Vagina (tissue), 2 donors: ENCODE data around the gene PLEKHM2. TPM values are rescaled to one million over a fixed set of nuclear protein-coding genes. Genes with fewer than 3 reads are reported as not detected.

Experiments used
- DNase-seq, 2 donors: peaks; one replicate each; pipeline ENCODE4 v3.0.0-alpha.2; 2017; ENCODE audit errors: extremely low spot score in 2 of 2
- H3K27ac ChIP-seq: fragments of 200-600 bp; sonication (generic); one replicate; pipeline ENCODE4 v1.5.1; 2019
- H3K27me3 ChIP-seq: fragments of 200-600 bp; sonication (generic); one replicate; pipeline ENCODE4 v1.5.1; 2019
- H3K36me3 ChIP-seq, 2 donors: fragments of 200-600 bp; sonication (generic); one replicate each; pipeline ENCODE4 v1.5.1; 2017 to 2019
- H3K4me1 ChIP-seq: fragments of 200-600 bp; sonication (generic); one replicate; pipeline ENCODE4 v1.5.1; 2019
- H3K4me3 ChIP-seq, 2 donors: fragments of 200-600 bp; sonication (generic); 1 replicate in 1 of 2; 2 replicates in 1 of 2; pipeline ENCODE4 v1.5.1; 2016 to 2019
- H3K9me3 ChIP-seq: fragments of 200-600 bp; sonication (generic); one replicate; pipeline ENCODE4 v1.5.1; 2019
- POLR2A ChIP-seq, 2 donors: fragments of 450-650 bp; IDR thresholded peaks; one replicate each; pipeline ENCODE4 v1.6.1; 2017; ENCODE audit warnings: antibody characterized with exemption in 2 of 2, mild to moderate bottlenecking in 2 of 2, moderate library complexity in 2 of 2
- POLR2AphosphoS5 ChIP-seq, 2 donors: sonication (generic); formaldehyde crosslinking; IDR thresholded peaks; one replicate each; pipeline ENCODE4 v1.9.0; 2017; ENCODE audit warnings: antibody characterized with exemption in 2 of 2, mild to moderate bottlenecking in 2 of 2, low read depth in 1 of 2; ENCODE audit not compliant: insufficient read depth in 1 of 2
- intact Hi-C: fragments of 100-400 bp; cut with DNase I; formaldehyde crosslinking; loops from one replicate; pipeline ENCODE4 v1.15.1; 2023
- total RNA-seq: library from RNA; depleted of rRNA; stranded (reverse); fragments of >200 nt; gene quantifications from one replicate; pipeline ENCODE4 v1.2.3, GENCODE V29; 2016
- TF ChIP-seq, protein P1 (sequence below), 3 experiments: fragments of 450-650 bp in 2 of 3; fragments of 200-600 bp in 1 of 3; sonication (generic) in 1 of 3; IDR thresholded peaks; one replicate each; pipeline ENCODE4 v1.5.1; 2017 to 2019; ENCODE audit warnings: antibody characterized with exemption in 3 of 3, mild to moderate bottlenecking in 2 of 3, moderate library complexity in 2 of 3

Gene PLEKHM2
- total RNA-seq, 1 donor from 2014 or later = 56.2 TPM

DNA sequence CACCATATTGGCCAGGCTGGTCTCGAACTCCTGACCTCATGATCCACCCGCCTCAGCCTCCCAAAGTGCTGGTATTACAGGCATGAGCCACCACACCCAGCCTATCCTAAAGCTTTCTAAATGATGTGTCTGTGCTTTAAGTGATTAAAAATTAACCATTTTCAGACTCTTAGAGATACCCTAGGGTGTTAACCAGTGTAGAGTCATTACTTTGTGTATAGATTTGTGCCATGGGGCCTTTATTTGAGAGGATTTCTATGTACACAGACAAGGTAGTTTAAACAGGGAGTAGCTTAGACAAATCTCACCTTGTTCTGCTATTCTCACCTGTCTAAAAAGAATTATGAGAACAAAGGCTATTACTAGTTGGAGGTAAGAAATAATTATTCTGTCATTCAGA lies 12.7 kb upstream of the PLEKHM2 start:
- H3K36me3 ChIP-seq = no peaks in the 10 kb centered on the region
- H3K27me3 ChIP-seq = no peaks in the 10 kb centered on the region
- intact Hi-C loops = no loop called here
- no peaks in the 10 kb centered on the region for H3K9me3 ChIP-seq
- DNase-seq = no peak
- no peaks in the 10 kb centered on the region for H3K4me1 ChIP-seq
- TF ChIP-seq POLR2A (IDR thresholded peaks at IDR 0.05) (no peak), POLR2AphosphoS5 (IDR thresholded peaks at IDR 0.05; ENCODE audit: insufficient read depth in 1 of 2, low read depth in 1 of 2) (no peak)
- TF ChIP-seq, protein P1, sequence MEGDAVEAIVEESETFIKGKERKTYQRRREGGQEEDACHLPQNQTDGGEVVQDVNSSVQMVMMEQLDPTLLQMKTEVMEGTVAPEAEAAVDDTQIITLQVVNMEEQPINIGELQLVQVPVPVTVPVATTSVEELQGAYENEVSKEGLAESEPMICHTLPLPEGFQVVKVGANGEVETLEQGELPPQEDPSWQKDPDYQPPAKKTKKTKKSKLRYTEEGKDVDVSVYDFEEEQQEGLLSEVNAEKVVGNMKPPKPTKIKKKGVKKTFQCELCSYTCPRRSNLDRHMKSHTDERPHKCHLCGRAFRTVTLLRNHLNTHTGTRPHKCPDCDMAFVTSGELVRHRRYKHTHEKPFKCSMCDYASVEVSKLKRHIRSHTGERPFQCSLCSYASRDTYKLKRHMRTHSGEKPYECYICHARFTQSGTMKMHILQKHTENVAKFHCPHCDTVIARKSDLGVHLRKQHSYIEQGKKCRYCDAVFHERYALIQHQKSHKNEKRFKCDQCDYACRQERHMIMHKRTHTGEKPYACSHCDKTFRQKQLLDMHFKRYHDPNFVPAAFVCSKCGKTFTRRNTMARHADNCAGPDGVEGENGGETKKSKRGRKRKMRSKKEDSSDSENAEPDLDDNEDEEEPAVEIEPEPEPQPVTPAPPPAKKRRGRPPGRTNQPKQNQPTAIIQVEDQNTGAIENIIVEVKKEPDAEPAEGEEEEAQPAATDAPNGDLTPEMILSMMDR (IDR thresholded peaks at IDR 0.05) = no peak
- H3K4me3 ChIP-seq = no peak overlapping the region
- no peak overlapping the region for H3K27ac ChIP-seq

DNA sequence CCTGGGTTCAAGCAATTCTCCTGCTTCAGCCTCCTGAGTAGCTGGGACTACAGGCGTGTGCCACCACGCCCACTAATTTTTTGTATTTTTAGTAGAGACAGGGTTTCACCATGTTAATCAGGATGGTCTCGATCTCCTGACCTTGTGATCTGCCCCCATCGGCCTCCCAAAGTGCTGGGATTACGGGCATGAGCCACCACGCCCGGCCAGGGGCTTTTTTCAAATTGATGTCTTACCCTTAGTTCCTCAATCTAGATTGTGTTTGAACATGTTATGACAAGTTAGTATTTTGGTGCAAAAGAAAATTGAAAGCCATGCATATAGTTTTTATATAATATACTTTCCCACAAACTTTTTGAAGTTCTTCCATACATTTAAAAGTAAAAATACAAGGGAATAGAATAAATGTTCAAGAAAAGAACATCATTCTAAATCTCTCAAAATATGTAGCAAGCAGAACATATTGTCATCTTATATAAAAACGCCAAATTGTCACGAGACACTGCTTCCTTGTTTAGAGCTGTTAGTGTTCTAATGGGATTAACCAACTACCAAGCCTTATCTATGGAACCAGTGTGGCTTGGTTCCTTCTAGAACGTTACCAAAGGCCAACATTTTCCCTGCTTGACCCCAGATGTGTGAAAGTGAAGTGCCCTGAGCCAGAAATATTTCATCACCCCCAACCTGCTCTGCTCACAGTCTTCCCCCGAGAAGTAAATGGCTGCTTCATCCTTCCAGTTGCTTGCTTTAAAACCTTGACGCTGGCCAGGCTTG lies 9.5 kb upstream of the PLEKHM2 start:
- Histone ChIP-seq H3K36me3 (no peaks in the 10 kb centered on the region), H3K4me1 (peaks cover under 1% of the 10 kb centered on the region), H3K27me3 (no peaks in the 10 kb centered on the region), H3K27ac (no peak overlapping the region), H3K9me3 (no peaks in the 10 kb centered on the region), H3K4me3 (no peak overlapping the region)
- intact Hi-C loops = no loop called here
- TF ChIP-seq, protein P1 (IDR thresholded peaks at IDR 0.05) = no peak
- TF ChIP-seq POLR2A (IDR thresholded peaks at IDR 0.05) = no peak
- no peak for TF ChIP-seq POLR2AphosphoS5 (IDR thresholded peaks at IDR 0.05; ENCODE audit: insufficient read depth in 1 of 2, low read depth in 1 of 2)
- no peak for DNase-seq

DNA sequence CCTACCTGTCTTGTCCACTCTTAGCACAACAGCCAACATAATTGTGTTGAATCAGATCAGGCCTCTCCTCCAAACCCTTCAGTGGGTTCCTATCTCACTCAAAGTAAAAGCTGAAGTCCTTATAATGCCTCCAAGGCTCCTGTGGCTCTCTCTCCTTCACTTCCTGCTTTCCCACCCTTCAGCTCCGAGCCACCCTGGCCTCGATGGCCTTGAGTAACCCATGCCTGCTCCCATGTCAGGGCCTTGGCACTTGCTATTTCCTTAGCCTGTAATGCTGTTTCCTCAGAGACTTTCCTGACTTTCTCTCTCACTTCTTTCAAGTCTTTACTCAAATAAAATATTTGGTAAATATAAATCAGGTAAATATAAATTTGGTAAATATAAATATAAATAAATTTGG lies 8.1 kb upstream of the PLEKHM2 start:
- Histone ChIP-seq H3K27me3 (no peaks in the 10 kb centered on the region), H3K4me1 (peaks cover 13% of the 10 kb centered on the region), H3K4me3 (no peak overlapping the region), H3K9me3 (no peaks in the 10 kb centered on the region), H3K36me3 (no peaks in the 10 kb centered on the region), H3K27ac (no peak overlapping the region)
- intact Hi-C loops = no loop called here
- TF ChIP-seq POLR2AphosphoS5 (IDR thresholded peaks at IDR 0.05; ENCODE audit: insufficient read depth in 1 of 2, low read depth in 1 of 2) (no peak), POLR2A (IDR thresholded peaks at IDR 0.05) (no peak)
- TF ChIP-seq, protein P1 (IDR thresholded peaks at IDR 0.05) = no peak
- DNase-seq = no peak

DNA sequence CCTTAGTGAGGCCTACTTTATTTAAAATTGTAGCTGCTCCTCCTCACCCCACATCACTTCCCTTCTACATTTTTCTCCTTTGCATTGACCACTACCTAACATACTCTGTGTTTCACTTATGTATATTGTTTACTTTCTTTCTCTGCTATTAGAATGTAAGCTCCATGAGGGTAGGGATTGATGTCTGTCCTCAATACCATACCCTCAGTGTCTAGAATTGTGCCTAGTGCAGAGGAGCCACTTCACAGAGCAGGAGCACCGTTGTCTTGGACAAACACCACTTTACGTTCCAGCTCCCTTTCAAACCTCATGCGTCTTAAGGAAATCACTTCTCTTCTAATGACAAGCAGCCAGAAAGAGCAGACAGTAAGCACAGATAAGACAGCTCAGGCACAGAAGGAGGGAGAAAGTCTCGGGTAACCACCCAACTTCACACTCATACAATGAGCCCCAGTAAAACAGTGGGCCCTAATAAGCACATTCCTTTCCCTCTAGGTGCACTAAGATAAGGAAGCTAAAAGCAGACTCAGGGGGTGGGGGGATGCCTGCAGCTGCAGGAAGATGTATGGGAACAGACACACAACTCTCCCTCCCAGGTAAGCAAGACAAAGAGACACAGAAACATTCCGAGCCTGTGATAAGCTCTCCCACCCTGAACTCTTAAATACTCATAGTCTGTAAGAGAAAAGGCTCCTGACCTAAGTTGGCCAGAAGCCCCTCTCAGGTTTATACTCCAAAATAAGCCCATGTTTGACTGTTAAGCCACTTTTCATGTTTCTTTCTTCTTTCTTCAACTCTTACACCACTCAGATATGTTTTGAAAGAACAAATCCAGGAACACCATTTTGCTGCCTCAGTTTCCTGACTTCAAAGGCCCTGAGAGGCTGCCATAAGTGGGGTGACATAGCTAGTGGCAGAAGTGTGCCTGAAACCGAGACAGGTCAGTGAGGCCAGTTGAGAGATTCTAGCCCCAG lies 7.1 kb upstream of the PLEKHM2 start:
- H3K36me3 ChIP-seq = no peaks in the 10 kb centered on the region
- no peaks in the 10 kb centered on the region for H3K27me3 ChIP-seq
- H3K4me1 ChIP-seq = peaks cover 22% of the 10 kb centered on the region
- no peak overlapping the region for H3K4me3 ChIP-seq
- no peak overlapping the region for H3K27ac ChIP-seq
- no peak for DNase-seq
- intact Hi-C loops = no loop called here
- TF ChIP-seq POLR2AphosphoS5 (IDR thresholded peaks at IDR 0.05; ENCODE audit: insufficient read depth in 1 of 2, low read depth in 1 of 2) (no peak), POLR2A (IDR thresholded peaks at IDR 0.05) (no peak)
- TF ChIP-seq, protein P1 (IDR thresholded peaks at IDR 0.05) = no peak
- no peaks in the 10 kb centered on the region for H3K9me3 ChIP-seq
